ENCODE results near the gene CLEC16A. TPM values are rescaled to one million over a fixed set of nuclear protein-coding genes. Genes with fewer than 3 reads are reported as not detected.

CLEC16A gene
- total RNA-seq, 3 donors from 2014 or later: 20.0 to 35.3 (median 33.1) TPM

- TF ChIP-seq, protein P1, sequence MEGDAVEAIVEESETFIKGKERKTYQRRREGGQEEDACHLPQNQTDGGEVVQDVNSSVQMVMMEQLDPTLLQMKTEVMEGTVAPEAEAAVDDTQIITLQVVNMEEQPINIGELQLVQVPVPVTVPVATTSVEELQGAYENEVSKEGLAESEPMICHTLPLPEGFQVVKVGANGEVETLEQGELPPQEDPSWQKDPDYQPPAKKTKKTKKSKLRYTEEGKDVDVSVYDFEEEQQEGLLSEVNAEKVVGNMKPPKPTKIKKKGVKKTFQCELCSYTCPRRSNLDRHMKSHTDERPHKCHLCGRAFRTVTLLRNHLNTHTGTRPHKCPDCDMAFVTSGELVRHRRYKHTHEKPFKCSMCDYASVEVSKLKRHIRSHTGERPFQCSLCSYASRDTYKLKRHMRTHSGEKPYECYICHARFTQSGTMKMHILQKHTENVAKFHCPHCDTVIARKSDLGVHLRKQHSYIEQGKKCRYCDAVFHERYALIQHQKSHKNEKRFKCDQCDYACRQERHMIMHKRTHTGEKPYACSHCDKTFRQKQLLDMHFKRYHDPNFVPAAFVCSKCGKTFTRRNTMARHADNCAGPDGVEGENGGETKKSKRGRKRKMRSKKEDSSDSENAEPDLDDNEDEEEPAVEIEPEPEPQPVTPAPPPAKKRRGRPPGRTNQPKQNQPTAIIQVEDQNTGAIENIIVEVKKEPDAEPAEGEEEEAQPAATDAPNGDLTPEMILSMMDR (IDR thresholded peaks at IDR 0.05): no peak
- no peak for TF ChIP-seq POLR2AphosphoS5 (IDR thresholded peaks at IDR 0.05)
- no peak for TF ChIP-seq POLR2A (IDR thresholded peaks at IDR 0.05)
- H3K4me1 ChIP-seq: no peaks in the 10 kb centered on the region
- H3K36me3 ChIP-seq: no peaks in the 10 kb centered on the region
- H3K27ac ChIP-seq: peak overlapping the region in 1 of 2 donors; percentile 64
- H3K4me3 ChIP-seq: no peak overlapping the region
- H3K27me3 ChIP-seq: no peaks in the 10 kb centered on the region
- DNase-seq (ENCODE audit: low spot score in 2 of 2): no peak
- no peaks in the 10 kb centered on the region for H3K9me3 ChIP-seq
- intact Hi-C loops (cut with DNase I; ENCODE audit: low total_unique reads): no loop called here
Observed at GRCh38 chr16:11046382-11046931, 102.1 kb downstream of the CLEC16A start.

- no peaks in the 10 kb centered on the region for H3K4me1 ChIP-seq
- intact Hi-C loops (cut with DNase I; ENCODE audit: low total_unique reads): no loop called here
- DNase-seq (ENCODE audit: low spot score in 2 of 2): no peak
- H3K9me3 ChIP-seq: no peaks in the 10 kb centered on the region
- H3K4me3 ChIP-seq: no peak overlapping the region
- H3K27me3 ChIP-seq: no peaks in the 10 kb centered on the region
- H3K36me3 ChIP-seq: peaks cover 5% of the 10 kb centered on the region
- TF ChIP-seq POLR2AphosphoS5 (IDR thresholded peaks at IDR 0.05) (no peak), POLR2A (IDR thresholded peaks at IDR 0.05) (no peak)
- TF ChIP-seq, protein P1 (IDR thresholded peaks at IDR 0.05): no peak
- H3K27ac ChIP-seq: peak overlapping the region in 1 of 2 donors; percentile 80
Observed at GRCh38 chr16:11047057-11047456, 102.7 kb downstream of the CLEC16A start.

DNA sequence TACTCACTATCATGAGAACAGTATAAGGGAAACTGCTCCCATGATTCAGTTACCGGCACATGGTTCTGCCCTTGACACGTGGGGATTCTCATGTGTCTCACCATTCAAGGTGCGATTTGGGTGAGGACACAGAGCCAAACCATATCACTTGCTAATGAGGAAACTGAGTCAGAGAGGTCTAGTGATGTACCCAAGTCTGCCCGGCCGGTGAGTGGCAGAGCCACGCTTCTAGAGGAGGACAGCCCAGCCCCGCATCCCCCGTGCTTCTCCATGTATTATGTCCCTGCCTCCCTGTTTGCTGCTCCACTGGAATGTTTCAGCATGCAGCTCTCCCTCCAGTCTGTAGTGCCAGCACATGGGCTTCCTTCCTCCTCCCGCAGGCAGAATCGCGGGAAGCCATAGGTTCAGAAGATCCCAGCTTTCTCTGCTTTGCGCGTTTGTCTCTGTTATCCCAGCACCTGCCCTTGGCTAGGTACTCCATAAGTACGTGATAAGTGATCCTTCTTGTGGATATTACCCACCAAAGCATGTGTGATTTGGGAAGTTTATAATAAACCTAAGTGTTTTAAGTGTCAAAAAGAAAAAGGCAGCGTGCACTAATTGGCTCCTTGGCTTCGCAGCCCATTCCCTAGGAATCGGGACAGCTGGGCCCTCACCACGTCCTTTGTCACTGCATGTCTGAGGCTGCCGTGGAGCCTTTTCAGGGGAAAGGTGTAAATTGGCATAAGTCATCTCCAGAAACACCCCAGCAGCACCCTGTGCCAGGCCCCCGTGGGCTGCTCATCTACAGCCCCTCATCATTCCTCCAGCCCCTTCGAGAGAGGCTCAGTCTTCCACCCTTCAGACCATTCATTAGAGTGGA is 103.8 kb downstream of the CLEC16A start:
- no peaks in the 10 kb centered on the region for H3K9me3 ChIP-seq
- H3K36me3 ChIP-seq: peaks cover 5% of the 10 kb centered on the region
- H3K4me1 ChIP-seq: no peaks in the 10 kb centered on the region
- H3K27me3 ChIP-seq: no peaks in the 10 kb centered on the region
- H3K27ac ChIP-seq: peak overlapping the region; percentile 8 to 80
- no peak for TF ChIP-seq POLR2A (IDR thresholded peaks at IDR 0.05)
- TF ChIP-seq, protein P1 (IDR thresholded peaks at IDR 0.05): no peak
- TF ChIP-seq POLR2AphosphoS5 (IDR thresholded peaks at IDR 0.05): no peak
- intact Hi-C loops (cut with DNase I; ENCODE audit: low total_unique reads): no loop called here
- no peak overlapping the region for H3K4me3 ChIP-seq
- DNase-seq (ENCODE audit: low spot score in 2 of 2): no peak

- Histone ChIP-seq H3K9me3 (no peaks in the 10 kb centered on the region), H3K36me3 (peaks cover 5% of the 10 kb centered on the region), H3K4me1 (no peaks in the 10 kb centered on the region), H3K4me3 (no peak overlapping the region), H3K27ac (no peak overlapping the region), H3K27me3 (no peaks in the 10 kb centered on the region)
- no peak for DNase-seq (ENCODE audit: low spot score in 2 of 2)
- TF ChIP-seq, protein P1 (IDR thresholded peaks at IDR 0.05): no peak
- TF ChIP-seq POLR2AphosphoS5 (IDR thresholded peaks at IDR 0.05) (no peak), POLR2A (IDR thresholded peaks at IDR 0.05) (no peak)
- intact Hi-C loops (cut with DNase I; ENCODE audit: low total_unique reads): no loop called here
Observed at GRCh38 chr16:11049396-11050059, 105.2 kb downstream of the CLEC16A start.

DNA sequence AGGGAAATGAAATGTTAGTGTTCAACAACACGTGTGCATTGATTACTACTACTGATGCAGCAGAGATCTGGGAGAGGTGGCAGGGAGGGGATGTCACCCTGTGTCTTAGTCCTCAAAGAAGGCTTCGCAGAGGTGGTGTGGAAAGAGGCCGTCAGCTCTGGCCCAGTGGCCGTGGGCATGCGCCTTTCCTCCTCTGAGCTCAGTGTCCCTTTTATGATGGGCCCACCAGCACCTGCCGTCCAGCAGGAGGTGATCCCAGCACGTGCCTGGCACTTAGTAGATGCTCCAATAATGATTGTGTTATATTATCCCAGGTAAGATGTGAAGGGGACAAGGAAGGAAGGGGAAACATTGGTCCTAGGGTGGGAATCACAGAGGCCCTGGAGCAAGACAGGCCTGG is 106.2 kb downstream of the CLEC16A start:
- H3K27me3 ChIP-seq: no peaks in the 10 kb centered on the region
- H3K36me3 ChIP-seq: peaks cover 5% of the 10 kb centered on the region
- no peak overlapping the region for H3K27ac ChIP-seq
- no peak overlapping the region for H3K4me3 ChIP-seq
- TF ChIP-seq POLR2A (IDR thresholded peaks at IDR 0.05): no peak
- TF ChIP-seq, protein P1 (IDR thresholded peaks at IDR 0.05): no peak
- no peak for TF ChIP-seq POLR2AphosphoS5 (IDR thresholded peaks at IDR 0.05)
- intact Hi-C loops (cut with DNase I; ENCODE audit: low total_unique reads): no loop called here
- no peaks in the 10 kb centered on the region for H3K9me3 ChIP-seq
- no peak for DNase-seq (ENCODE audit: low spot score in 2 of 2)
- no peaks in the 10 kb centered on the region for H3K4me1 ChIP-seq

Data from breast epithelium (tissue), 4 donors.